Activated naive CD4-positive, alpha-beta T cell (primary cell): Measurements from ENCODE around the gene CELF6.

ENCODE experiments used
- DNase-seq, 4 experiments: peaks; one replicate each; lab custom pipeline; 2025; lab: John Stamatoyannopoulos, UW

The CELF6 gene

DNA sequence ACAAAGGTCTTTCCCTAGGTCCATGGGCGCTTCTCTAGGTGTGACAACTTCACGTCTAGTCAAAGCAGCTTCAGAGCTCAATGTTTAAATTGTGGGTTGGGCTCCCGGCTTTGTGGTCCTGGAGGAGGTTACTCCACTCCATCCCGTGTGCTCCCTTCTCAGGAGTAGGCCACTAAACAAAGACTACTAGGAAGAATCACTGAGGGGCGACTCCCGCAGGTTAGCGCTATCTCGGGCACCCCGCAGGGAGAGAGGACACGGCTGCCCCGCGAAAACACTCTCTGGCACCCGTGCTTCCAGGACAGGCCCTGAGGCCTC lies 48.1 kb downstream of the CELF6 start:
- DNase-seq = no peak

DNA sequence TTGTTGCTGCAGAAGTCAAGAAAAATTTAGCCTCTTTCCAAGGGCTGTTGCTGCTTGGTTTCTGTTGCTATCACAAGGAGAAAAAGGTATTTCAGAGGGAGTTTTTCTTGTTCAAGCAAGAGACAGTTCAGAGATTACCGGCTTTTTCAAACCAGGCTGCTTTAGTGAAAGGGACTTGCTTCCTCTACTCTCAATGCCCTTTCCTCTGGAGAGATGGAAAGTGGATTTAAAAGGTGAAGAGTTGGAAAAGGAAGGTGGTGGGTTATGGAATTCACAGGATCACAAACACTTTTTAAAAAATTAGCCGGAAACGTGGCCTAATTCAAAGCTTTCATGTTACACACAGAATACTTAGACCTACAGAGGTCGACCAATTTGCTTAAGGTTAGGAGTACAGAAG lies 48.7 kb downstream of the CELF6 start:
- DNase-seq = no peak

DNA sequence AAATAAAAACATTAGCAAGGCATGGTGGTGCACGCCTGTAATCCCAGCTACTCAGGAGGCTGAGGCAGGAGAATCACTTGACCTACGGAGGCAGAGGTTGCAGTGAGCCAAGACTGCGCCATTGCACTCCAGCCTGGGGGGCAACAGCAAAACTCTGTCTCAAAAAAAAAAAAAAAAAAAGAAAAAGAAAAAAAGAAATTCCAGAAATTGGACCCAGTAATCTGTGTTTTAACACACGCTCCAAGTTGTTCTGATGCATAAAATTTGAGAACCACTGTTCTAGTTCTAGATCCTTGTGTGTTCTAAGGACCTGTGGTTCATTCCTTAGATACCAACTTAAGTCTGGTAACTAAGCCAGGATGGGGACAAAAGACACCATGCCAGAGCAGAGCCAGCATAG lies 50.2 kb downstream of the CELF6 start:
- no peak for DNase-seq

DNA sequence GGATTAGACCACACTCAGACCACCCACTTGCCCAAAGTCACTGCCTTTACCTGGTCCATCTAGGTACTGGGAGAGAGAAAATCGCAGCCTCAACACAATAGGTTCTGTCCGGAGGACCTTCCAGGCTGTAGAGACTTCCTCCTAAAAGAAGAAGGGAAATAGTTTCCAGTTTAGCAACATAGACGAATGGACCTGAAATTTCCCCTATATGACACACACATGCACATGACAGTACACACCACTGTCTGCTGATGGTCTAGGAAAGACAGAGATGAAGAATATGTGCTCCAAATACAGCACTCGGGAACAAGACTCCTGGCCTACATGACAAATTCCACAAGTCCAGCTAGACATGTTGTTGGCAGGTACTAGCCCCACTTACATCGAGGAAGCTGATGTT lies 54.9 kb downstream of the CELF6 start:
- no peak for DNase-seq

DNA sequence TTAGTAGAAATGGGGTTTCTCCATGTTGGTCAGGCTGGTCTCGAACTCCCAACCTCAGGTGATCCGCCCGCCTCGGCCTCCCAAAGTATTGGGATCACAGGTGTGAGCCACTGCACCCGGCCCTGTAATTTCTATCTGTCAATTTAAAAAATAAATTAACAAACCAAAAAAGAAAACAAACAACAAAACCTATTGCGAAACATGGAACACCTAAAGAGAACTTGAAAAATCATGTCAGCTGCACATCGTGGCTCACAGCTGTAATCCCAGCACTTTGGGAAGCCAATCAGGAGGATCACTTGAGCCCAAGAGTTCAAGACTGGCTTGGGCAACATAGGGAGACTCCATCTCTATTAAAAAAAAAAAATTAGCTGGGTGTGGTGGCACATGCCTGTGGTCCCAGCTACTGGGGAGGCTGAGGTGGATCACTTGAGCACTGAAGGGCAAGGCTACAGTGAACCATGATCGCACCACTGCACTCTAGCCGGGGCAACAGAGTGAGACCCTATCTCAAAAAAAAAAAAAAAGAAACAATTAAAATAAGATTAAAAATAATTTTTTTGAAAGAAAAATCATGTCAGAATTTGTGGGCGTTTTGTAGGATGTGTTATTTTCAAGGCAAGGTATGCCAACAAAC lies 67.2 kb downstream of the CELF6 start:
- no peak for DNase-seq

DNA sequence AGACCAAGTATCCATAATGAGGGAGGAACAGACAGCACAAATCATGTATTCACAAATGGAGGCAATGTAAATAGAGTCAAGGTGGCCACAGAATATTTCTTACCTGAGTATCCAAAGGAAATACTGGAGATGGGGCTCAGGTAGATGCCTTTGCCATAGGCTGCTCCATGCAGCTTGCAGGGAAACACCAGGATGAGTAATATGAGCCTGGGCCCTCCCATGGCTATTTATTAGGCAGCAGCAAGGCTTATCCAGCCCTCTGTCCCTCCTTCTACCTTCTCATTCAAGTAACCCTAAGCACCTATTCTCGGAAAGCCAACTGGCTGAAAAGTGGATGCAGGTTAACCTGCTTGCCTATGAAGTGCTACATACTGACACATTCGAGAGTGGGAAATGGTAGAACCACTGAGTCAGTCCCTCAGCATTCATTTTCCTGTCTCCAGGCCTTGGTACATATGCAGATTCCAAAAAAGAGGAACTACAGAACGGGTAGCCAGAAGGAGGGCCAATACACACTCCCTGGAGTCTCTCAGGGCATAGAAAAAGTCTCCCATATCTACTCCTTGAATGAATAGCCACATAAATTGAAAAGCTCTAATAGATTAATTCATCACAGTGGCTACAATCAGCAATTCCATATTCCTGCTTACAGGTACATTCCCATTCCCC lies 70.7 kb downstream of the CELF6 start:
- DNase-seq = no peak

DNA sequence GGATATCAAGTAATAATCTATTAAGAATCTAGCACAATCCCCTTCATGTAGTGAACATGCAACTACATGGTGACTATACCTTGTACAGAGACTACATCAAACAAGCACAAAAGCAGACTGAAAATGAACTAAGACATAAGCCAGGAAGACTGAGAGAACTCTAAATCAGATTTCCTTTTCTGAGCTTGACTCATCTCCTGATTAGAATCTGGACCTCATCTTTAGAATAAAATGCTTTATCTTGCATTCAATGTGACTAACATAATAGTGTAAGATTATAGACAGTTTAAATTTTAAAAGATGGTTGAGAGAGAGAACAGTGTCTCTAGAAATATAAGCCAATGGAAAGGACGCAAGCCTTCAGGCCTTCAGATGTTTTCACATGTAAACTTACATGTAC lies 71.4 kb downstream of the CELF6 start:
- DNase-seq = no peak

DNA sequence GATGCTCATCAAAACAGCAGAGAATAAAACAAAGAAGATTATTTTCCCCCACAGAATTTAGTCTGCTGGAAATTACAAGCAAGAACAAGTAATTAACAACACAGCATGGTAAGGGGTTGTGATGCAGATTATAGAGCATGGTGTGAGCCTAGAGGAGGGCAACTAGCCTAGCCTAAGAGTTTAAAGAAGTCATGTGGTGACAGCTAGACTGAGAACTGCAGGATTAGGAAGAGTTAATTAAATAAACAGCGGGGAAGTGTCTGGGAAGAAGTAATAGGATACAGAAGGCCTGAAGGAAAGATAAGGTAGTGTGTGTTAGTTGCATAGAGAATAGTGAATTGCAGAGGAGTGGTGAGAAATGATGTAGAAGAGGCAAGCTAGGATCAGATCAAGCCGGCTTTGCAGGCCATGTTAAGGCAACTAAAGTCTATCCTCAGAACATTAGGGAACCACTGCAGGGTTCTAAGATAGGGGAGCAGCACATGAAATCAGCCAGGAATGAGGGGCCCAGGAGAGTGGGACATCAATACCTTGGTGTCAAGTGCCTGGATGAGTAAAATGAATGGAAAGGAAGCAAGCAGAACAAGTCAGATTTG lies 77.1 kb downstream of the CELF6 start:
- no peak for DNase-seq

DNA sequence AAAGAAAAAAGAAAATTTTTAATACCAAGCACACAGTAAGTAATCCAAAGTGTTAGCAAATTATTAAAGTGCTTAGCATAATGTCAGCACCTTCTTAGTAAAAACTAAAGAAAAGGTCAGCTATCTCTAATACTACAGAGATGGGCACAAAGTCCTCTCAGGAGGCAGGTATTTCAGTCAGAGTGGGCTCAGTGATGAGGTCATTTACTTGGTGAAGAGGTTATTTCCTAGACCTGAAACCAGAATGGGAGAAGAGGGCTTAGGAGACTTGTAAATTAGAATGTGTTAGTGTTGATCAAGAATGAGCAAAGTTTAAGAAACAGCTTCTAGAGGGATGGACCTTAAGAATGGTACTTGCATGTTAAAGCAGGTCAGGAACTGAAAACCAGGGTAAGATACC lies 80.3 kb downstream of the CELF6 start:
- no peak for DNase-seq

DNA sequence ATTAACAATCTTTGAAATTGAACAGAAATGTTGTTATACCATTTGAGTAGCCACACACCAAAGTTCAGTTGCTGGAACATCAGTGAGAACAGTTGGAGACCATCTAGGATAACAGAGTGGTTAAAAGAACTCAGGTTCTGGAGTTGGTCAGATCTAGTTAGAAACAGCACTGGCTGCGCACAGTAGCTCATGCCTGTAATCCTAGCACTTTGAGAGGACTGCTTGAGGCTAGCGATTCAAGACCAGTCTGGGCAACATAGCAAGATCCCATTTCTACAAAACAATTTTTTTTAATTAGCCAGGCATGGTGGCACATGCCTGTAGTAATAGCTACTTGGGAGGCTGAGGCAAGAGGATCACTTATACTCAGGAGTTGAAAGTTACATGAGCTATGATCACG lies 81.4 kb downstream of the CELF6 start:
- no peak for DNase-seq

DNA sequence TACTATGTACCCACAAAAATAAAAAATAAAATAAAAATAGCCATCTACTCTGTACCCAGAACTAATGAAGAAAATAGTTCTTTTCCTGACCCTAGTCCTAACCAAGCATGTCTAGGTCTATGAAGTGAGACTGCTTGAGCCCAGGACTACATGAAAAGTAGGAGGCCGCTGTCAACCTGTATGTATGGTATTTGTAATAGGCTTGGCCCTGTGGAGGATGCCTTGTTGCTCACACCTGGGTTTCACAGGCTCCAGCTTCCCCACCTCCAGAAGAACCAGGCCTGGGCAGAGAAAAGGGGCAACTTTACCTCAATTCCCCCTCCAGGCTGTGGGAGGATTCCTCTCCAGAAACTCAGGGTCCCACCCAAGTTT lies 82.1 kb downstream of the CELF6 start:
- no peak for DNase-seq

DNA sequence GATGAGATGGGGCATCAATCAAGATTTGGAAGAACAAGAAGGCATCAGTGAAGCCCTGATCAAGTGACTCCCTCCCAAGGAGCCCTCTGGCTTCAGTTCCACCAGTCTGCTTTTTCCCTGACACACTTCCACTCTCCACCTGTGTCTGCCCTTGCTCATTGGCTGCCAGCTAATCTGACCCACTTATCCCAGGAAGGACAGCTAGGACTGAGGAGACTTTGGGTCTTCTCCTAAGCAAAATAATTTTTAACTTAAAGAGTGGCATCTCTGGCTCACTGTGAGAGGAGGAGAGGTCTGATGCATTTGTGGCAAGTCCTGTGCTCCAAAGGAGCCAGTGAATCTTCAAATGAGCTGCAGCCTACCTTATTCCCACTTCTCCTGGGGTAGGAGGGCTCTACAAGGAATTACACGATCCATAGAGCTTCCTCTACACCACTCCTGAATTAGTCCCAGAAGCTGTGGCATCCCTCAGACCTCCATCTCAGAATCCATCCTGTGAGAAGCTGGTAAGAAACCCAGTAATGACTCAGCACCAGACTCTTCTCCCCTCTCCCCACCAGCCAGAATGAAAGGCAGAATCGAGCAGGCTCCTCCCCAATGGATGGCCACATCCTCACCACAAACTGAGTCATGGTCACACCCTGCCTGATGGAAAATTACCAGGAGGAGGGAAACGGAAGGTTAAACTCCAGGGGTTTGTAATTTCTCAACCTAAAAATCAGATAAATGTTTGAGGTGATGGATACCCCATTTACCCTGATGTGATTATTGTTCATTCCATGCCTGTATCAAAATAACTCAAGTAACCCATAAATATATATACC lies 82.7 kb downstream of the CELF6 start:
- DNase-seq = no peak

DNA sequence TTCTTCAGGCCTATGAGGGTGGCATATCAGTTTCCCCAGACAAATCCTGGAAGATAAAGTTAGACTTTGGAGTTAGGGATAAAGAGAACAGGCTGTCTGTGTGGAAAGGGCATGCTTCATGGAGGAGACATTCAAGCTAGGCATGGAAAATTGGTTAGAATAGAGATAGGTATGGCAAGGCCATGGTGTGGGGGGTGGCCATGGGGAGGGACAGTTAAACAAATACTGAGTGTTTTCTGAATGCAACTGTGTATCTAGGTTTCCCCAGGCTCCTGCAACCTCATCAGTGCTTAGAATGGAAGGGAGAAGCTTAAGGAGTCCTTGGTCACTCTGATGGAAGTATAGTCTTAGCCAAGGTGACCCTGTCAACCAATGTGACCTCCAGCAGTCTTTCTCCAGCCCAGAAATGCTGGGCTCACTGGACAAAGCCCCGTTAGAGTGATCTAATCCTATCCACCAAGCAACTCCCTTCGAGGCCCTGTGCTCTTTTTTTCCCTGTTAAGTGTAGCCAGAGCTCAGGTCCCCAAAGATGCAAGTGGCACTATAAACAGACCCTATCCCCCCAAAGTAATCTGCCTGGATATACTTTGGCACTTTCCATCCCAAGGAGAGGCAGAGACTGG lies 83.5 kb downstream of the CELF6 start:
- DNase-seq = no peak

DNA sequence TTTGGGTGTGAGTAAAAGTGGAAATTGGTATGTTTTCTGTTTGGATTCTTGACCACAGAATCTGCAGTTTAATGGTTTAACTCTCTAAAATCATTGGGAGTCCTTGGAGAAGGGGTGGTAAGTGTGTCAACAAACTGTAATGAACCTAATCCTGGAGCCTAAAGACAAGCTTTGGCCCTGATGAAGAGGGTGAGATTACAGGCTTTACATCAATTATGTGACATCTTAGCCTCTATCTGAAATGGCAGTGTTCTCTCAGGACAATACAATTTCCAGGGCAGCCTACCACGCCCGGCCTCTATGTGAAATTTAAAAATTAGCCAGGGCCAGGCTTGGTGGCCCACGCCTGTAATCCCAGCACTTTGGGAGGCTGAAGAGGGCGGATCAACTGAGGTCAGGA lies 84.7 kb downstream of the CELF6 start:
- DNase-seq = no peak
